ENCODE data around the gene SIPA1L3. TPM values are rescaled to one million over a fixed set of nuclear protein-coding genes. Genes with fewer than 3 reads are reported as not detected.

Gene SIPA1L3
- total and polyA plus RNA-seq, 9 of the 15 experiments (the other 6 are each of a cell fraction or from before 2014, with no cell fraction given) = 0.01 to 6.1 (median 2.5) TPM

DNA sequence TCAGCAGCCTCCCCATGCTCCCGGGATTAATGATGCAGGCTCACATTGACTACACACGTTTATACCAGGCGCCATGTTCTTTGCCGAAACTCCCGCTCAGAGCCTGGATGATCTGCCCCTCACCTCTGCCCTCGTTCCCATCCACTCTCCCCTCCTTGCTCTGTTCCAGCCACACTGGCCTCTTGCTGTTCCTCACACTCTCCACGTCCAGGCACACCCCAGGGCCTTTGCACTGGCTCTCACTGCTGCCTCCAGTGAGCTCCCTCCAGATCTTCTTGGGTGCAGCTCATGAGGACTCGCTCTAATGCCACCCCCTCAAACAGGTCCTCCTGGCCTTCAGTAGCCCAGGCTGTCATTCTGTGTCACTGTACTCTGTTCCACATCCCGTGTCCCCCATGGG, 277.8 kb downstream of the SIPA1L3 start:
- no peak for ATAC-seq
- POLR2A ChIA-PET = interaction anchor here (0.6 kb wide), 2 partner anchors 853 to 1953 kb away, joined by 3 to 4 read pairs; no protein-coding TSS in a partner anchor
- no peaks in the 10 kb centered on the region for H3K36me3 ChIP-seq (ENCODE audit: control insufficient read depth, insufficient read depth, low read length)

DNA sequence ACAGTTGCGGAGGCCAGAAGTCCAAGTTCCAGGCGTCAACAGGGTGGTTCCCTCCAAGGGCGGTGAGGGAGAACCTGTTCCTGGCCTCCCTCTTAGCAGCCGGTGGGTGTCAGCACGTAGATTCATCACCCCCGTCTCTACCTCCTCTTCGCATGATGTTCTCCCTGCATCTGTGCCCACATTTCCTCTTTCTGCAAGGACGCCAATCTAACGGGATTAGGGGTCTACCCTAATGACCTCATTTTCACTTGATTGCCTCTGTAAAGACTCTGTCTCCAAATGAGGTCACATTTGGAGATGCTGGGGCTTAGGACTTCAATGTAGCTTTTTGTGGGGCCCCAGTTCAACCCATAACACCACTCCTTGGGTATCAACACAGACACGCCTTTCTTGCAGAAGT, 278.6 kb downstream of the SIPA1L3 start:
- Histone ChIP-seq H4K20me1 (replicated peaks; ENCODE audit: control insufficient read depth, insufficient read depth, low read length) (no peaks in the 10 kb centered on the region; the same call in 1 of the 2 replicates), H3K4me1 (replicated peaks in 1 of 2; ENCODE audit: control insufficient read depth in 2 of 2, insufficient read depth in 2 of 2, low read length in 2 of 2) (peaks cover 13 to 25% of the 10 kb centered on the region in 2 experiments; a peak in 4 of 5 replicates), H3K79me2 (ENCODE audit: control insufficient read depth, insufficient read depth, low read length) (no peaks in the 10 kb centered on the region), H3K9me3 (replicated peaks; ENCODE audit: control insufficient read depth, insufficient read depth, low read depth, low read length) (no peaks in the 10 kb centered on the region), H3K4me3 (no peak overlapping the region), H3K4me2 (ENCODE audit: insufficient read depth, low read length) (no peak overlapping the region), H3K9ac (ENCODE audit: insufficient read depth in 1 of 2, low read depth in 2 of 2, low read length in 2 of 2) (peak overlapping the region in 1 of 2 experiments; percentile 64; a peak in 2 of 4 replicates), H3K27me3 (ENCODE audit: control insufficient read depth in 2 of 2, insufficient read depth in 2 of 2, low read length in 2 of 2) (no peaks in the 10 kb centered on the region; a peak in 1 of 5 replicates), H3K9me1 (ENCODE audit: control insufficient read depth, insufficient read depth, low read length) (no peaks in the 10 kb centered on the region), H2AFZ (ENCODE audit: low read depth, low read length) (no peak overlapping the region), H3K27ac (ENCODE audit: extremely low read depth, low read depth, low read length) (no peak overlapping the region), H3K36me3 (ENCODE audit: control insufficient read depth, insufficient read depth, low read length) (no peaks in the 10 kb centered on the region)
- no TSS peak for BruUV-seq (replicated peaks)
- intact Hi-C loops (cut with micrococcal nuclease) (no loop called here), in situ Hi-C loops (cut with MboI) (no loop called here)
- ChIA-PET POLR2A (no interaction called here), CTCF (ENCODE audit: low intra/inter-chr PET ratio) (no interaction called here)
- TF ChIP-seq FUS (optimal IDR thresholded peaks at IDR 0.05; ENCODE audit: low read depth, low read length) = no peak
- no peak for DNase-seq (ENCODE audit: extremely low read depth in 1 of 4, low spot score in 3 of 4)
- no peak for ATAC-seq
- WGBS (ENCODE audit: insufficient coverage, low coverage, missing lambda C conversion rate) = 68% methylated on average over 10 of the region's 10 CpGs
- no peak for FAIRE-seq

More for the DNA sequence above, 277.8 kb downstream of the SIPA1L3 start:
- in situ Hi-C loops (cut with MboI) (no loop called here), intact Hi-C loops (cut with micrococcal nuclease) (no loop called here)
- Histone ChIP-seq H3K9me3 (replicated peaks; ENCODE audit: control insufficient read depth, insufficient read depth, low read depth, low read length) (no peaks in the 10 kb centered on the region), H4K20me1 (replicated peaks; ENCODE audit: control insufficient read depth, insufficient read depth, low read length) (no peaks in the 10 kb centered on the region; the same call in 1 of the 2 replicates), H3K79me2 (ENCODE audit: control insufficient read depth, insufficient read depth, low read length) (no peaks in the 10 kb centered on the region), H2AFZ (ENCODE audit: low read depth, low read length) (no peak overlapping the region), H3K9ac (ENCODE audit: insufficient read depth in 1 of 2, low read depth in 2 of 2, low read length in 2 of 2) (no peak overlapping the region), H3K9me1 (ENCODE audit: control insufficient read depth, insufficient read depth, low read length) (no peaks in the 10 kb centered on the region), H3K27ac (ENCODE audit: extremely low read depth, low read depth, low read length) (no peak overlapping the region), H3K4me1 (replicated peaks in 1 of 2; ENCODE audit: control insufficient read depth in 2 of 2, insufficient read depth in 2 of 2, low read length in 2 of 2) (peaks cover 13 to 21% of the 10 kb centered on the region in 2 experiments; a peak in 4 of 5 replicates), H3K27me3 (ENCODE audit: control insufficient read depth in 2 of 2, insufficient read depth in 2 of 2, low read length in 2 of 2) (no peaks in the 10 kb centered on the region; a peak in 1 of 5 replicates), H3K4me2 (ENCODE audit: insufficient read depth, low read length) (no peak overlapping the region), H3K4me3 (no peak overlapping the region)
- no TSS peak for BruUV-seq (replicated peaks)
- no peak for TF ChIP-seq LEF1 (IDR thresholded peaks at IDR 0.05)
- 0 out of 2 replicates have a peak, but pooled peaks have one; percentile 34 for TF ChIP-seq PTBP1 (IDR thresholded peaks at IDR 0.05; ENCODE audit: low read depth, low read length)
- TF ChIP-seq ARID2 (IDR thresholded peaks at IDR 0.05) = no peak
- TF ChIP-seq BCOR (IDR thresholded peaks at IDR 0.05) = 0 out of 2 replicates have a peak, but pooled peaks have one; percentile 33
- DNase-seq (ENCODE audit: extremely low read depth in 1 of 4, low spot score in 3 of 4) = no peak
- CTCF ChIA-PET (ENCODE audit: low intra/inter-chr PET ratio) = no interaction called here
- 50% methylated on average over 9 of the region's 9 CpGs for WGBS (ENCODE audit: insufficient coverage, low coverage, missing lambda C conversion rate)
- FAIRE-seq = no peak

Measured in K562 (cell line).